ENCODE results near the gene C17orf50. TPM values are rescaled to one million over a fixed set of nuclear protein-coding genes. Genes with fewer than 3 reads are reported as not detected.

The C17orf50 gene
- total RNA-seq, 1 experiment from 2014 or later, result not detected

DNA sequence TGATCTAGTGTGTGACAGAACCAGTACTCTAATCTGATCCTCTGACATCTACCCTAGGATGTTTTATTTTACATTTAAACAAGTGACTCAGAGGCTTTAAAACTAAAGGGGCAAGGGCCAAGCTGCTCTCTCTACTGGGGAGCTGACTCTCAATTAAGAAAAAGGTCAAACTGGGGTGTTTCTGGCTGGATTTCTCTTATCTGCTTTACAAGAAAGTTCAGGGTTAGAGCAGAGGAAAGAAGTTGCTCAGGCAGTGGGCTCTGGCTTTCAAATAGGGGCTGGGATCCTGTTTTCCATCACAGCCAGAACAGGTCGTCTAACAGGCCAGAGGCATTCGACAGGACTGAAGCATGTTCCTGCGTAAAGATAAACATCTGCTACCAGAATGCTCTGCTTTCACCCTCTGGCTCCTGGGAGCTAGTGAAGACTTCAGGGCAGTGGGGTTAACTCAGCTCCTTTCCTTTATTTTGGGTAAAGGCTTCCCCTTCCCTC is 26.3 kb downstream of the C17orf50 start:
- peak; percentile 25 for DNase-seq (ENCODE audit: low spot score)

DNA sequence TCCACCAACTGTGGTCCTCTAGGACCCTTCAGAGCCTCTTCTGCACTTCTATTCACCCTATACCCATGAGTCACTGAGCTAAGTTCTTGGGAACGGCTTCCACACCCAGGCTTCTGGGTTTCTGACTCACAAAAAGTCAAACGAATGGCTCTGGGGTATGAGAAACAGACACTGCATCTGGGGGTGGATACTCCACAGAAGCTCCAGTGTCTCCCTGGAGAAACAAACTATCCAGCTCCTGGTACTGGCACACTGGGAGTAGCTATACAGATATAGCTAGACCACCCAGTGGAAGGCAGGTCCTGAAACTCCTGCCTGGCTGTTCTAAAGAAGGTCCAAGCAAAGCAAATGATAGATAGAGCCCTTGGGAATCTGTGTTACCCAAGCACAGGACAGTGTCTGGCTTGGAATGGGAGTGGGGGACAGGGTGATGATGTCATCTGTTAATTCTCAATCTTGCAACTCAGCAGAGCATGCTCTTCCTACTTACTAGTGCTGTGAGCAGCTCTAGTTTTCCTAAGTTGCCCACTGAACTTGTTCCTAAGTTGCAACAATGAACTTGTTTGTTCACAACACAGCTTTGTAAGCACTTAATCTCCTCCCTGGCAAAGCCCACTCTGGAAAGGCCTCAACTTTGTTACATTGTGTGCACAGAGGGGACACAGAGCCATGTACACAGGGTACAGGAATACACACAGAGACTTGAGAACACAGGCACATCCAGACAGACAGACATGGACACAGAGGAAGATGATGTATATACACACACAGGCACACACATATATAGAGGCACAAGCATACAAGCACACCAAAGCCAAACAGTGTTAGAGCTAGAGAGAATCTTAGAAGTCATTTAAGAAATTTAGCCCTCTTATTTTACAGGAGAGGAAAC is 28.0 kb downstream of the C17orf50 start:
- no peak for DNase-seq (ENCODE audit: low spot score)

DNA sequence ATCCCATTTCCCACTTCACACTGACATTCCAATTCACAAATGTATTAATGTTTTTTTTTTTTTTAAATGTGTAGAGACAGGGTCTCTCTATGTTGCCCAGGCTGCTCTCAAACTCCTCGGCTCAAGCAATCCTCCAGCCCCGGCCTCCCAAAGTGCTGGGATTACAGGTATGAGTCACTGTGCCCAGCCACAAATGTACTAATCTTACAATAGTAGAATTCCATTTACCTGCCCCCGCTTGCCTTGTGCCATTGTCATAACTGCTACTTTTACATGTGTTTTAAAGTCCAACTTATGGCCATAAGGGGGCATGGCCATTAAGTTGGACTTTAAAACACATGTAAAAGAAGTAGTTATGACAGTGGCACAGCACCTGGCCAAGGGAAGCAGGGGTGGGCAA is 30.2 kb downstream of the C17orf50 start:
- DNase-seq (ENCODE audit: low spot score), result no peak

DNA sequence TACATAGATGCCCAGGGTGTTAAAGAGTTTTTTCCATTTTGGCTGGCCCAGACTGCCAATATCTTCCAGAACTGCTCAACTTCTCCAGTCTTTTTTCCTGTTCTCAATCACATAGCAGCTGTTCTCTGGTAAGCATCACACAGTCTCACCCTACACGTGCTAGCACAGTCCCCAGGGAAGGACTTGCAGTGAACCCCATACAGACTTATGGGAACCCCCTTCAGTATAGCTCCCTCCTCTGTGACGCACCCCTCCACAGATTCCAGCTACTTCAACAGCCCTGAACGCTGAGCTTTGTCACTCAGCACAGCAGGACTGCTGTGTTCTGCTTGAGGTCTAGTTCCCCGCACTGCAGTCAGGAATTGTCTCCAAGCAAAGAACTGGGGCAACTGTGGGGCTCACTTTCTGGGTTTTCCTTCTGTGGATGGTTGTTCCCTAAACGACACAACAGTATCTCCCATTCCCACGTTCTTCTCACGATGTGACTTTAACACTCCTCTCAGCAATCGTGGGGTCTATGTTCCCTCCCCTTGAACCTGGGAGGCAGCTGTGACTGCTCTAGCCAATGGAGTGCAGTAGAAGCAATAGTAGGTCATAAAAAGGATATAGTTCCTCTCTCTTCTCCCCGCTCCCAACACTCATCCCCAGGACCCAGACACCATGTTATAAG is 31.1 kb downstream of the C17orf50 start:
- DNase-seq (ENCODE audit: low spot score), result no peak

DNA sequence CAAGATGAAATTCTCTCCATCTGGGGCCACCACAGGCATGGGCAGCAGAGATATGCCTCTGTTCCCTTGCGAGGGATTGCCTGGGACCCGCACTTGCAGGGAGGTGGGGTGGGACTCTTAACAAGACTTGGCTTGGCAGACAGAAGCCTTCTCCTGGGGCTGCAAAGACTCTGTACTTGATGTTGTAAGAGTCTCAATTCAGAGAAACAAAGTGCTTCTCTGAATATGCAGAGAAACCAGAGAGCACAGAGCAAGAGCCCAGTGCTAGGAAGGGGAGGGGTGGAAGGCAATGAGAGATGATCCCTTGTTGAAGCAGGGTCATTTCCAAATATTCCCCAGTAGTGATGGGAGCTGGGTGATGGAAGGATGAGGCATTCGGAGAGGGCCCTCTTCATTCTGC is 32.6 kb downstream of the C17orf50 start:
- DNase-seq (ENCODE audit: low spot score), result no peak

DNA sequence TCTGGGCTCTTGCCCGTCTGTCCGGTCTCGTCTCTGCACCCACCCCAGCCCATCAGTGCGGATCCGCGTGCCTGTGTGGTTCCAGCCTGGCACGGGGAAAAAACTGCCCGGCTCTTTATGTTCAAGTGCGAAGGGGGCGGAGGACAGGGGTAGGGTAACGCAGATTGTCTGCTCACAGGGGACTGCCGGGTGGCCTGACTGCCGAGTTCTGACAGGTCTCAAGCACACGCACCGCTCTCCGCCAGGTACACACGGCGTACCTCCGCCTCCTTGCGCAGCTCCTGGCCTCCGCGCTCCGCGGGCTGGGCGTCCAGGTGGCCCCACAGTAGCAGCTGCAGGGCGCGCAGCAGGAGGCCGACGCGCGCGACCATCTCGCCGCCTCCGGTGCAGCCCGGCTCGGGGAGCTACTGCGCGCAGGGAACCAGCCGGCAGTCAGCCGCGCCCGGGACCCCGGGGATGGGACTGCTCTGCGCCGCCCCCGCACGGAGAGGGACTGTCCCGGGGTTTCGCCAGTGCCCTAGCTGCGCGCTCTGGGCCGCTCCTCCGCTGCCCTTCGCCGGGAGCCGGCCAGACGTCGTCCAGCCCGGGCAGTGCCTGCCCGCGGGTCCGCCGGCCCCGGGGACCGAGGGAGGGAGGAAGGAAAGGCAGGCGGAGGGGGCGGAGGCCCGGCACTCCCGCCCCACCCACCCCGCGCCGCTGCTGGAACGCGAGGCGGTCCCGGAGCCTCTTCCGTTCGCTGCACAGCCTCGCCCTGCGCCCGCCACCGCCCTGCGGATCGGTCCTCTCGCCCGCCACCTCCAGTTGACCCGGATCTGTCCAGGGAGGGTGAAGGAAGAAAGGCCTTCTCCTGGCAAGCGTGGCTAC is 34.6 kb downstream of the C17orf50 start, which contains the start of gene MMP28:
Gene MMP28 (minus strand): TSS at position 635 of the 864 bp plus-strand sequence. CDS start 264 bp downstream, at position 371.
- DNase-seq (ENCODE audit: low spot score), result peak; percentile 47

DNA sequence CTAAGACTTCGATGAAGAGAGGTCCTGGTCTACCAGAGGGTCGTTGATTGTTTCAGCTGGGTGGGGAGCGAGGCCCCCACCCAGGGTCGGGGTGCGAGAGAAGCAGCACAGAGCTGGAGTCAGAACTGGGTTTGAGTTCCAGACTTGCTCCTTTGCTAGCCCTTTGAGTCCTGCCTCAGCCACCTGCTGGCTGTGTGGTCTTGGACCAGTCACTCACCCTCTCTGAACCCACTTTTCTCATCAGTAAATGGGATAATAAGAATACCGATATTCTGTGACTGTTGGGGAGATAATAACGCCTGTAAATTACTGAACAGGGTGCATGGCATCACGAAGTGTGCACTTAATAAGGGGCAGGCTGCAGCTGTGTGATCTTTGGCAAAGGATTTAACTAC is 35.2 kb downstream of the C17orf50 start:
- DNase-seq (ENCODE audit: low spot score), result no peak

DNA sequence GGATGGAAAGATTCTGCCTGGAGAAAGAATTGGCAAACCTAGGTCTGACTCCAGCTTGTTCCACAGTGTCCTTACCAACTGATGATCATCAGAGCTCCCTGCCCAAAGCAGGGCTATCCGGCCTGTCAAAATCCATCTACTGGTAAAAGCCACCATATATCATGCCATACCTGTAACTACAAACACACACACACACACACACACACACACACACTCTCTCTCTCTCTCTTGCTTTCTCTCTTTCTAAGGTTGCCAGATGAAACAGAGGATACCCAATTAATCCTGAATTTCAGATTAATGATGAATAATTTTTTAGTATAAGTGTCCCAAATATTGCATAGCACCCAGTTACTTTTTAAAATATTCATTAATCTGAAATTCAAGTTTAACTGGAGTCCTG is 36.3 kb downstream of the C17orf50 start:
- DNase-seq (ENCODE audit: low spot score), result no peak

DNA sequence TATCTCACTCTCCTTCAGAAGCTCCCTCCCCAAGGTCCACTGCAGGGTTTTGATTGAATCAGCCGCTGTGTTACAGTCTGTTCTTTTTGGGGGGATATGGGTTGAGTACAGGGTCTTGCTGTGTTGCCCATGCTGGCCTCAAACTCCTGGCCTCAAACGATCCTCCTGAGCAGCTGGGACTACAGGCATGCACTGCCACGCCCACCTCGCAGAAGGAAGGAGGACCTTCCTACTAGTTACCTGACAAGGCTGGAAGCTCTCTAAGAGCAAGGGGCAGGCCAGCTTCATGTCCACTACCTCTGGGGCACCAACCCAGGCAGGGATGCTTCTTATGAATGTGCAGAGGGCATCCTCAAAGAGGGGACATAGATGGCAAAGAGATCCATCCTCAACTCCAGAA is 36.7 kb downstream of the C17orf50 start:
- no peak for DNase-seq (ENCODE audit: low spot score)

DNA sequence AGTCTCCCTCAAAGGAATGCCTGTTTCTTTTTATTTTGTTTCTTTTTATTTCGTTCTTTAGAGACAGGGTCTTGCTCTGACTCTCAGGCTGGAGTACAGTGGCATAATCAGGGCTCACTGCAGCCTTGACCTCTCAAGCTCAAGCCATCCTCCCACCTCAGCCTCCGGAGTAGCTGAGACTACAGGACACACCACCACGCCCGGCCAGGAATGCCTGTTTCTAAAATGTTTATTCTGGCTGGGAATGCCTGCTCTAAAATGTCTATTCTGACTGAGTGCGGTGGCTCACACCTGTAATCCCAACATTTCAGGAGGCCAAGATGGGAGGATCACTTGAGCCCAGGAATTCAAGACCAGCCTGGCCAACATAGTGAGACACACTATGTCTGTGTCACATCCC is 37.2 kb downstream of the C17orf50 start:
- no peak for DNase-seq (ENCODE audit: low spot score)

DNA sequence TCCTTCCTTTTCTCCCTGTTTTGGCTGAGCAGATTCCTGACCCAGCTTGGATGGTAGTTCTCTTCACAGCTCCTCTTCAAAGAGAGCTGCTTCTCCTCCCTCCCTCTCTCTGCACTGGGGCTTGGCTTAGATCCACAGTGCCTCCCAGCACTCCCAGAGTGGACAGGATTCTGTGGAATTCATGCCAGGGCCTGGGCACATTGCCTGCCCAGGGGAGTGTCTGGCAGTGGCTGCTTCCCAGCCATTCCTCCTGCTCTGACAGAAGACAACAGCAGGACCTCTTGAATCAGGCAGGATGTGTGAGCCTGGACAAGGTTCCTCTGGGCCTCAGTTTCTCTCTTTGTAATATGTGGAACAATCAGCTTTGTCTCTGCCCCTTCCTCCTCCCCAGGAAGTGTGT is 39.3 kb downstream of the C17orf50 start:
- DNase-seq (ENCODE audit: low spot score), result no peak

DNA sequence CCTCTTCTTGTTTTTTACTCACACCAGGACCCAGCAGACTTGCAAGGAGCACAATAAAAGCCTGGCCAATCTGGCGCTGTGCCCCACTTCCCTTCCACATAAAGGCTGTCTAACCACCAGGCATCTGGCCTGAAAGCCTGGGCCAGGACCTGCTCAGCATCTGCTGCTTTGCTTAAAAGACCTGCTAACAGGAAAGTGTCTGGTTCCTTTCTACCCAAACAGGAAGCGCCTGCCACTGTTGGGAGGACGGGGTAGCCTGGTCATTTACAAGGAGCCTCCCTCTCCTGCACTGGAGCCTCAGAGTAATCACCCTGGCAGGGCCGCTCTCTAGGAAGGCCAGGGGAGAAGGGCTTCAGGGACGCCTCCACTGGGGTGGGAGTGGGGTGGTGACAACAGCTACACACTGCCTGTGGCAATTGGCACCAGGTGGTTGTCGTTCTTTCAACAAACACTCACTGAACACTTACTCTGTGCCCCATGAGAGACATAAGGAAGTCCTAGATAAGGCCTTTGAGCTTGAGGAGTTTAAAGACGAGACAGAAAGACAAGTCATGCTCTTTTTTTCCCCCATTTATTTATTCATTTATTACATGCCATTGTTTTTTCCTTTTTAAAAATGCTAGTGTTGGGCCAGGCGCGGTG is 41.0 kb downstream of the C17orf50 start:
- DNase-seq (ENCODE audit: low spot score), result no peak

DNA sequence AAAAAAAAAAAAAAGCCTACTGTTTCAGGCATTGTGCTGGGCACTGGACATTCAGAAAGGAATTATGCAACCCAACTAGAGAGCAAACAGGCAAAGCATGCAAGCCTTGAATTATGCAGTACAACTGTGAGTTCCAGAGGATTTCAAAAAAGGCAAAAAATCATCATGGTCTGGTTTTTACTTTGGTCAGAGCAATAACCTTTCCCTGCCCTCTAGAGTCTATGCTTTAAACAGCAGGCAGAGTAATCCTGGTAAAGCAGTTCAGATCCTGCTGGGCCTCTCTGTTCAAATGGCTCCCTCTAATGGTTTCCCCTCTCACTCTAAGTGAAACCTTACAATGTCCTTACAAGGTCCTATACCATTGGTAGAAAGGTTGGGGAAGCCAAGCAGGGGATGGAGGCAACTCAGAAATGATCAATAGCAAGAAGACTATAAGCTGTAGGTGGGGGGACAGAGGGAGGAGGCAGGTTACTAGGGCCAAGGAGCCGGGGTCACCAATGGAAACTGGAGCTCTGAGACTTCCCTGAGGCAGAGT is 44.0 kb downstream of the C17orf50 start:
- peak; percentile 96 for DNase-seq (ENCODE audit: low spot score)

DNA sequence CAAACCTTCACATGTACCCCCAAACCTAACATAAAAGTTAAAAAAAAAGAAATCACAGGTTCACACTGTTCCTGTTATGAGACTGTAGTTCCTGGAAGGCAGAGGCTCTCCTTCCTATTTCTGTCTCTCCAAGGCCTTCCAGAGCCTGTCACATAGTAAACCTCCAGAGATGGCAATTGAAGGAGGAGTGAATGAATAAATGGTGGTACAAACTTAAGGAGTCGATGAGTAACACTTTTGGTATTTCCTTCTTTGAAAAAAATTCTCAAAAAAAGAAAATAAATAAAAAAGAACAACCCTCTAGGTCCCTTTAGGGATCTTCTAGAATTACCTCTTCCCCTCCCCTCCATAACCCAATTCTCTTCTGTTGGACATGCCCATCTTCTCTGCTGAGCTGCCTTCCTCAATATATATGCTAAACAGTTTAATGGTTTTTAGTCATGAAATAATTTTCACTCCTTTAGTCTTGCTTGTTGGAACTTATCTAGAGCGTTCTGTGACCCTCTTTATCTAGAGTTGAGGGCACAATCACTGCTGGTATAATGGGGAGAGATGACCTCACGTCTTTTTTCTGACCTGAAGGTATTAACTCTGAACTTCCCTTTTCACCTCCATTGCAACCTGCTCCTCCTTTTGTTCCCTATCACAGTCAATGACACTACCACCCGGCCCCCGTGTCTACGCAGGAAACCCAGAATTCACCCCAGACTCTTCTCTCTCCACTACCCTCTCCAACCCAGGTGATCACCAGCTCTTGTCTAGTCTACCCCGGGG is 46.9 kb downstream of the C17orf50 start:
- no peak for DNase-seq (ENCODE audit: low spot score)

DNA sequence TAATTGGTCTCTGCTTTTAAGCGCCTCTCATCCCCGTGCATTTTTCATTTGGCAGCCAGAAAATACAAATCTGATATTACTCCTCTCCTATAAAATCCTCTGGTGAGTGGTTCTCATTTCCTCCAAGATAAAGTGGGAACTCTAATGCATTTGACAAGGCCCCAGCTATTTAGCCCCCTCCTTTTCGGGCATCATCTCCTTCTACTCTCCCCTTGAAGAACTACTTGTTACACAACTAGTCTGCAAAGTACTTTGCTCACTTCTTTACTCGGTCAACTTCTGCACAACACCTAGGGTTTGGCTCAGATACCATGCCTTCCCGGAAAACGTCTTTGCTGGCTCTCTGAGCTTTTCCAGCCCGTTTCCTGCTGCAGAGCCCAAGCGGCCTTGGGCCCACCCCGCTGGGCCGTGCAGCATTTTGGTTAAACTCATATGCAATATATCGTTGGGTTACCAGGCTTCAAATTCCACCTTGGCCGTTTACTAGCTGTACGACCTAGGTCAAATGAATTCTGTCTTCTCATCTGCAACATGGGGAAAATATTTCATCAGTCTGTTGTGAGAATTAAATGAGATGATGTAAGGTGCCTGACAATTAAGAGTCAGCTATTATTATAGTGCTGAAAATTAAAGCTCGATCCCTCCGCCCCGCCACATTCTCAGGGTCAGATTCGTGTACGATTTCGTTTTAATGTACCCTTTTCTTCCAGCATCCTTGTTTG is 47.7 kb downstream of the C17orf50 start:
- DNase-seq (ENCODE audit: low spot score), result peak; percentile 30

DNA sequence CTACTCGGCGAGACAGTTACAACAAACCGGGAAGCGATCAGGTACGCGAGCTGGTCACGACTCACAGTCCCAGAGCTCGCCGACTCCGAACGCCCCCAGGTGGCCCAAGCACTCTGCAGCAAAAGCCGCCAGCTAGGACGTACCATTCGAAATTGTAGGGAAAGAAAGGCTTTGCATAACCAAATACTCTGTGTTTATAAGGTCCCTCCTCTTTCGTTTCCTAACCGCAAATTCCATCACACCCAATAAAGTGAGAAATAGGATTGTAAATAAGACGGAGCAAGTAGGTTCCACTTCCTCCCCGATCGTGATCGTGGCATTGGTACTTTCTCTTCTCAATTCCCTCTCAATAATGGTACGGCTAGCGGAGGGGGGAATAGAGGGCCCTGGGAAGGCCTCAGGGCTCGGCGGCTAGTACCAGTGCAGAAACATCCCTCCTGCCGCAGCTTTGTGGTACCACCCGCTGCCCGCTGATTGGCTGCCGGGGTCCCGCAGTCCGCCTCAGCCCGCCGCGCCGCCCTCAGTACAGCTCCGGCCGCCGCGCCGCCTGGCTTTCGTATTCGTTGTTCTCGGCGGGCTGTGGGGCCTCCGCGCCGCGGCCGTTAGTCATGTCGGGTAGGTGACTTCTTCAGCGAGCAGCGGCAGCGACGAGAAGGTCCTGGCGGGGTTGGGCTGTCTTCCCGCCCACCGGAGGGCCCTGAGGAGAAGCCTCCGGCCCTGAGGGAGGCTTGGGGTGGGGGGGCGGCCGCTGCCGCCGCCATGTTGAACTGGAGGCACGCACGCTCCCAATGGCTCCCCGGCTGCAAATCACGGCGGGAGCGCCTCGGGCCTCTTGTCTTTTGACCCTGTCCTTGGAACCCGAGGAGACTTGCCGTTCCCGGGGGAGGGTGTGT is 48.5 kb downstream of the C17orf50 start, which contains the start of gene TAF15:
Gene TAF15 (plus strand): TSS at position 523 of the 893 bp plus-strand sequence. CDS start 86 bp downstream, at position 609.
- DNase-seq (ENCODE audit: low spot score), result peak; percentile 100

DNA sequence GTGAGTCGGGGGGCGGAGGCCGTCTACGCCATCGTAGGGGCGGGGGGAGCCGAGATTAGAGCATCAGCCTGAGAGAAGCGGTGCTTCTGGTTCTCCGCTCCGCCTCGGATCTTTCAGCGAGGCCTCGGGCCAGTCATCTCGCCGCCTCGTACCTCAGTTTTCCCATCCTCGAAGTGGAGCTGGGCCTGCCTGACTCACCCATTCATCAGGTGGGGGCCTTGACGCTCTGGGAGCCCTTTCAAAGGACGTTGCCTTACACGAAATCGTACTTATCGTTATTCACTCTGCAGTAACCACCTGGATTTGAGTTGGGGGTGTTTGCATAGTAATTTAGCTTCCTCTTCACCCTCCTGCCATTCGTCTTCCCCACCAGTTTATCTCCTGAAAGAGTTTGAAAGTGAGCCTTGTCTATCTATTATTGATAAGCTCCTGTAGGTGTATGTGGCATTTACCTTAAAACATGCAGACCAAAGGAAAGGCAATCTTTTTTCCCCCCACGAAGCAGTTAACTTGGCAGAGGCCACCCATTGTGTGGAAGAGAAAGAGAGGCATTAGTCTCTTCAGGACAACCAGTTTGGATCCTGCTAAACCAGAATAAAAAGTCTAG is 49.3 kb downstream of the C17orf50 start:
- DNase-seq (ENCODE audit: low spot score), result peak; percentile 56

DNA sequence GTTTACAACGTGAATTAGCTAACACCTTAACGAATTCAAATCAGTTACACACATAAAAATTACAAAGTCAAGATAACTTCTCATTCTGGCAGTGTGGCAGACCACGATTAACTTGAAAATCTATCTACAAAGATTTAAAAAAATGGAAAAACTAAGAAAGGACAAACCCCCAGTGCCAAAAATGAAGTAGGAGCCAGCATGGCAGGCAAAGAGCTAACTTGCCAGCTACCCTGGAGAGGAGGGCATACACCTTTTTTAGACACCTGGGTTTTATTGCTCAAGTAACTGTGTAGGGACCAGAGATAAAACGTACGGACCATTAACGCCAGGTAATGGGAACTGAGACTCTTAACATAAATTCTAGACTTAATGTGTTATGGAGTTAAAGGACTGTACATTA is 51.1 kb downstream of the C17orf50 start:
- no peak for DNase-seq (ENCODE audit: low spot score)
